Chondrocyte (in vitro differentiated cells): ENCODE data around the gene SEC11A. TPM values are rescaled to one million over a fixed set of nuclear protein-coding genes. Genes with fewer than 3 reads are reported as not detected.
A peak's percentile ranks its signal among the peaks of the same experiment; 100 is the strongest.
"Not testable (repeated sequence)": the region's sequence is repeated elsewhere in the genome, so short reads cannot be mapped to it uniquely, and the experiment has no call there.

Source experiments
- DNase-seq: peaks from one replicate; pipeline ENCODE4 v3.0.0; 2021; ENCODE audit warnings: mixed read lengths, low spot score
- H3K27ac Mint-ChIP-seq: one replicate; pipeline ENCODE4 v1.8.0; 2021; ENCODE audit warnings: mild to moderate bottlenecking, moderate library complexity, mixed read lengths; ENCODE audit not compliant: unreplicated experiment
- H3K27me3 Mint-ChIP-seq: 2 replicates; pipeline ENCODE4 v1.8.0; 2021; ENCODE audit warnings: low read depth, mixed read lengths
- H3K36me3 Mint-ChIP-seq: 2 replicates; pipeline ENCODE4 v1.8.0; 2021; ENCODE audit warnings: low read depth, mixed read lengths
- H3K4me1 Mint-ChIP-seq: 2 replicates; pipeline ENCODE4 v1.8.0; 2021; ENCODE audit warnings: low read depth, mild to moderate bottlenecking, mixed read lengths
- H3K4me3 Mint-ChIP-seq: one replicate; pipeline ENCODE4 v1.8.0; 2021; ENCODE audit warnings: mild to moderate bottlenecking, moderate library complexity, mixed read lengths; ENCODE audit not compliant: unreplicated experiment
- H3K9me3 Mint-ChIP-seq: 2 replicates; pipeline ENCODE4 v1.8.0; 2021; ENCODE audit warnings: low read depth, mixed read lengths
- CTCF ChIP-seq: fragments of 200-600 bp; sonication (generic); IDR thresholded peaks from 2 replicates; pipeline ENCODE4 v1.5.0; 2021; ENCODE audit warnings: antibody characterized with exemption, mild to moderate bottlenecking, moderate library complexity
- total RNA-seq: library from RNA; stranded (reverse); gene quantifications from 3 replicates; pipeline ENCODE4 v1.2.1, GENCODE V29; 2021

Gene SEC11A
- total RNA-seq, 1 donor from 2014 or later = 195 TPM

GRCh38 chr15:84647726-84648125 is 68.2 kb downstream of the SEC11A start:
- Mint-ChIP-seq H3K9me3 (no peaks in the 10 kb centered on the region), H3K27ac (no peak overlapping the region), H3K36me3 (peaks cover 37% of the 10 kb centered on the region), H3K4me3 (no peak overlapping the region), H3K27me3 (no peaks in the 10 kb centered on the region), H3K4me1 (peaks cover 18% of the 10 kb centered on the region)
- no peak for DNase-seq
- no peak for TF ChIP-seq CTCF

GRCh38 chr15:84645997-84646396 is 69.9 kb downstream of the SEC11A start:
- H3K4me1 Mint-ChIP-seq = peaks cover 7% of the 10 kb centered on the region
- no peak for TF ChIP-seq CTCF
- peaks cover 37% of the 10 kb centered on the region for H3K36me3 Mint-ChIP-seq
- H3K27me3 Mint-ChIP-seq = no peaks in the 10 kb centered on the region
- peak; percentile 55 for DNase-seq
- H3K9me3 Mint-ChIP-seq = no peaks in the 10 kb centered on the region
- no peak overlapping the region for H3K4me3 Mint-ChIP-seq
- no peak overlapping the region for H3K27ac Mint-ChIP-seq

GRCh38 chr15:84645496-84645895 is 70.4 kb downstream of the SEC11A start:
- H3K4me1 Mint-ChIP-seq = peaks cover 7% of the 10 kb centered on the region
- TF ChIP-seq CTCF = no peak
- no peaks in the 10 kb centered on the region for H3K27me3 Mint-ChIP-seq
- H3K9me3 Mint-ChIP-seq = no peaks in the 10 kb centered on the region
- peaks cover 38% of the 10 kb centered on the region for H3K36me3 Mint-ChIP-seq
- no peak overlapping the region for H3K4me3 Mint-ChIP-seq
- H3K27ac Mint-ChIP-seq = no peak overlapping the region
- peak; percentile 78 for DNase-seq

GRCh38 chr15:84643838-84644237 is 72.1 kb downstream of the SEC11A start:
- Mint-ChIP-seq H3K9me3 (no peaks in the 10 kb centered on the region), H3K4me1 (peaks cover 3% of the 10 kb centered on the region), H3K27me3 (no peaks in the 10 kb centered on the region), H3K4me3 (no peak overlapping the region), H3K36me3 (peaks cover 42% of the 10 kb centered on the region), H3K27ac (no peak overlapping the region)
- no peak for DNase-seq
- TF ChIP-seq CTCF = no peak

GRCh38 chr15:84642640-84643039 is 73.3 kb downstream of the SEC11A start:
- not testable (repeated sequence) for H3K9me3 Mint-ChIP-seq, DNase-seq
- peaks cover 38% of the 10 kb centered on the region for H3K36me3 Mint-ChIP-seq

GRCh38 chr15:84641871-84642270 is 74.1 kb downstream of the SEC11A start:
- H3K9me3 Mint-ChIP-seq, H3K4me1 Mint-ChIP-seq, H3K4me3 Mint-ChIP-seq, H3K27ac Mint-ChIP-seq, H3K27me3 Mint-ChIP-seq: not testable (repeated sequence)
- peak; percentile 59 for DNase-seq
- peaks cover 38% of the 10 kb centered on the region for H3K36me3 Mint-ChIP-seq

More at GRCh38 chr15:84642640-84643039, 73.3 kb downstream of the SEC11A start:
- not testable (repeated sequence) for H3K4me3 Mint-ChIP-seq, H3K27me3 Mint-ChIP-seq, H3K4me1 Mint-ChIP-seq, H3K27ac Mint-ChIP-seq
